Measurements from ENCODE around the gene SNCG.

DNA sequence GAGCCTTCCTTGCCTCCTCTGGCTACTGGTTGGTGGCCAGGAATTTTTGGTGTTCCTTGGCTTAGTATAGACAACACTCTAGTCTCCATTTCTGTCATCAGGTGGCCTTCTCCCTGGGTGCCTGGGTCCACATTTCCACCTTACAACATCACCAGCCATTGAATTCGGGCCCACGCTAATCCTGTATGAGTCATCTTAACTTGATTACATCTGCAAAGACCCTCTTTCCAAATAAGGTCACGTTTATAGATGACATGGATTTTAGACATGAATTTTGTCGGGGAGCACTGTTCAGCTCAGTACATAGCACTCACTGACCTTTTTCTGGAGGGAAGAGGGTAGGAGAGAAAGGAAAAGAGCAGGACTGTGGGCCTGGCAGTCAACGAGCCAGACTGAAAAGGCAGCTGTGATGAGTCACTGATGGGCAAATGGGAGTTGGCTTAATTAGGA lies 40.4 kb upstream of the SNCG start:
- TF ChIP-seq EZH2 (IDR thresholded peaks at IDR 0.05; ENCODE audit: borderline replicate concordance, insufficient read depth, low read length, poor library complexity, severe bottlenecking) (no peak), TAF1 (IDR thresholded peaks at IDR 0.05; ENCODE audit: low read depth) (no peak)
- TF ChIP-seq, protein P1, sequence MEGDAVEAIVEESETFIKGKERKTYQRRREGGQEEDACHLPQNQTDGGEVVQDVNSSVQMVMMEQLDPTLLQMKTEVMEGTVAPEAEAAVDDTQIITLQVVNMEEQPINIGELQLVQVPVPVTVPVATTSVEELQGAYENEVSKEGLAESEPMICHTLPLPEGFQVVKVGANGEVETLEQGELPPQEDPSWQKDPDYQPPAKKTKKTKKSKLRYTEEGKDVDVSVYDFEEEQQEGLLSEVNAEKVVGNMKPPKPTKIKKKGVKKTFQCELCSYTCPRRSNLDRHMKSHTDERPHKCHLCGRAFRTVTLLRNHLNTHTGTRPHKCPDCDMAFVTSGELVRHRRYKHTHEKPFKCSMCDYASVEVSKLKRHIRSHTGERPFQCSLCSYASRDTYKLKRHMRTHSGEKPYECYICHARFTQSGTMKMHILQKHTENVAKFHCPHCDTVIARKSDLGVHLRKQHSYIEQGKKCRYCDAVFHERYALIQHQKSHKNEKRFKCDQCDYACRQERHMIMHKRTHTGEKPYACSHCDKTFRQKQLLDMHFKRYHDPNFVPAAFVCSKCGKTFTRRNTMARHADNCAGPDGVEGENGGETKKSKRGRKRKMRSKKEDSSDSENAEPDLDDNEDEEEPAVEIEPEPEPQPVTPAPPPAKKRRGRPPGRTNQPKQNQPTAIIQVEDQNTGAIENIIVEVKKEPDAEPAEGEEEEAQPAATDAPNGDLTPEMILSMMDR (IDR thresholded peaks at IDR 0.05; ENCODE audit: poor library complexity, severe bottlenecking) = no peak
